Measurements from ENCODE around the gene WDR4. TPM values are rescaled to one million over a fixed set of nuclear protein-coding genes. Genes with fewer than 3 reads are reported as not detected.
A peak's percentile ranks its signal among the peaks of the same experiment; 100 is the strongest.

The WDR4 gene
- total and polyA plus RNA-seq, 2 of the 4 experiments (the other 2 are of a cell fraction): 11.3 to 20.8 TPM

GRCh38 chr21:42924433-42924751 is 45.1 kb upstream of the WDR4 start:
- Histone ChIP-seq H3K4me2 (ENCODE audit: low read depth, low read length) (no peak overlapping the region), H3K79me1 (ENCODE audit: low read depth in 1 of 2, low read length in 2 of 2) (no peaks in the 10 kb centered on the region), H2BK5ac (ENCODE audit: low read depth, low read length, poor library complexity, severe bottlenecking) (peak overlapping the region; percentile 17), H3K4me3 (ENCODE audit: insufficient read depth, low read depth, low read length) (no peak overlapping the region), H2AK5ac (ENCODE audit: low read depth, low read length) (peak overlapping the region; percentile 89), H3K23ac (ENCODE audit: low read depth, low read length) (no peak overlapping the region), H2AFZ (replicated peaks; ENCODE audit: low read length, poor library complexity) (peak overlapping the region; percentile 94), H3K56ac (ENCODE audit: extremely low read depth, insufficient read depth, low read length) (0 out of 2 replicates have a peak overlapping the region, but pooled peaks have one; percentile 17), H2BK20ac (ENCODE audit: low read depth, low read length) (no peak overlapping the region), H3K18ac (ENCODE audit: low read depth, low read length) (peak overlapping the region; percentile 28), H2AK9ac (replicated peaks; ENCODE audit: low read depth, low read length, poor library complexity) (peak overlapping the region; percentile 95), H3K4me1 (ENCODE audit: control insufficient read depth, insufficient read depth, low read length) (peaks cover 3% of the 10 kb centered on the region), H3K36me3 (ENCODE audit: control insufficient read depth, insufficient read depth, low read length) (no peaks in the 10 kb centered on the region), H4K20me1 (ENCODE audit: insufficient read depth, low read length) (no peaks in the 10 kb centered on the region), H4K5ac (ENCODE audit: low read depth, low read length) (peak overlapping the region; percentile 87), H3K27ac (ENCODE audit: insufficient read depth, low read length) (peak overlapping the region; percentile 66), H2BK120ac (ENCODE audit: low read depth, low read length) (peak overlapping the region; percentile 73), H3K4ac (ENCODE audit: low read depth, low read length) (peak overlapping the region; percentile 75), H3K14ac (replicated peaks; ENCODE audit: low read depth, low read length) (peak overlapping the region; percentile 59; the same call in 1 of the 2 replicates), H2BK15ac (ENCODE audit: low read depth, low read length) (peak overlapping the region; percentile 81; the same call in 2 of the 3 replicates), H3K27me3 (ENCODE audit: control insufficient read depth, insufficient read depth, low read length) (no peaks in the 10 kb centered on the region), H3K9me3 (ENCODE audit: control insufficient read depth, insufficient read depth, low read length) (no peaks in the 10 kb centered on the region), H4K8ac (ENCODE audit: low read depth in 2 of 2, low read length in 2 of 2) (peak overlapping the region; percentile 89 to 98), H4K91ac (ENCODE audit: insufficient read depth, low read depth, low read length) (peak overlapping the region; percentile 78), H3K9ac (ENCODE audit: low read depth, low read length) (peak overlapping the region; percentile 61; the same call in 1 of the 2 replicates), H3K9me1 (ENCODE audit: insufficient read depth, low read length) (no peaks in the 10 kb centered on the region)
- no CpG with 5 or more reads among the region's 6 CpGs for WGBS, 2 experiments (ENCODE audit: extremely low coverage in 2 of 2, insufficient read length in 1 of 2)
- intact Hi-C loops (cut with micrococcal nuclease): no loop called here
- dilution Hi-C loops (cut with HindIII; ENCODE audit: low sequenced_read_pairs, unreplicated experiment): no loop called here
- CTCF ChIA-PET: no interaction called here
- ATAC-seq (ENCODE audit: low read depth) (no peak), DNase-seq (no peak)
- no TSS peak for BruUV-seq (replicated peaks)
- no peak for TF ChIP-seq BHLHE40 (IDR thresholded peaks at IDR 0.05; ENCODE audit: low read depth, low read length)
- no peak for TF ChIP-seq CTCF (conservative IDR thresholded peaks at IDR 0.05; ENCODE audit: low read depth, low read length)
- TF ChIP-seq, protein P1, sequence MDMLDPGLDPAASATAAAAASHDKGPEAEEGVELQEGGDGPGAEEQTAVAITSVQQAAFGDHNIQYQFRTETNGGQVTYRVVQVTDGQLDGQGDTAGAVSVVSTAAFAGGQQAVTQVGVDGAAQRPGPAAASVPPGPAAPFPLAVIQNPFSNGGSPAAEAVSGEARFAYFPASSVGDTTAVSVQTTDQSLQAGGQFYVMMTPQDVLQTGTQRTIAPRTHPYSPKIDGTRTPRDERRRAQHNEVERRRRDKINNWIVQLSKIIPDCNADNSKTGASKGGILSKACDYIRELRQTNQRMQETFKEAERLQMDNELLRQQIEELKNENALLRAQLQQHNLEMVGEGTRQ (IDR thresholded peaks at IDR 0.05; ENCODE audit: low read depth, low read length): no peak
- TF ChIP-seq FOS (IDR thresholded peaks at IDR 0.05; ENCODE audit: low read depth, low read length): no peak
- no peak for TF ChIP-seq CEBPB (IDR thresholded peaks at IDR 0.05; ENCODE audit: low read depth, low read length)
- peak; percentile 35; the same call in 1 of the 2 replicates for TF ChIP-seq MAFK (IDR thresholded peaks at IDR 0.05; ENCODE audit: low read depth, low read length)
- no peak for TF ChIP-seq ELK1 (IDR thresholded peaks at IDR 0.05; ENCODE audit: borderline replicate concordance, low read depth, low read length)
- TF ChIP-seq SMC3 (IDR thresholded peaks at IDR 0.05; ENCODE audit: low read depth, low read length): no peak
- POLR2A ChIA-PET (ENCODE audit: unreplicated experiment): no interaction called here
- in situ Hi-C loops (cut with MboI; ENCODE audit: low sequenced_read_pairs): no loop called here
